Vagina (tissue), 2 donors: ENCODE results near the gene CRYAA. TPM values are rescaled to one million over a fixed set of nuclear protein-coding genes. Genes with fewer than 3 reads are reported as not detected.
"Not testable (repeated sequence)": the region's sequence is repeated elsewhere in the genome, so short reads cannot be mapped to it uniquely, and the experiment has no call there.

Source experiments
- DNase-seq, 2 donors: peaks; one replicate each; pipeline ENCODE4 v3.0.0-alpha.2; 2017; ENCODE audit errors: extremely low spot score in 2 of 2
- H3K27ac ChIP-seq: fragments of 200-600 bp; sonication (generic); one replicate; pipeline ENCODE4 v1.5.1; 2019
- H3K27me3 ChIP-seq: fragments of 200-600 bp; sonication (generic); one replicate; pipeline ENCODE4 v1.5.1; 2019
- H3K36me3 ChIP-seq, 2 donors: fragments of 200-600 bp; sonication (generic); one replicate each; pipeline ENCODE4 v1.5.1; 2017 to 2019
- H3K4me1 ChIP-seq: fragments of 200-600 bp; sonication (generic); one replicate; pipeline ENCODE4 v1.5.1; 2019
- H3K4me3 ChIP-seq, 2 donors: fragments of 200-600 bp; sonication (generic); 1 replicate in 1 of 2; 2 replicates in 1 of 2; pipeline ENCODE4 v1.5.1; 2016 to 2019
- H3K9me3 ChIP-seq: fragments of 200-600 bp; sonication (generic); one replicate; pipeline ENCODE4 v1.5.1; 2019
- intact Hi-C: fragments of 100-400 bp; cut with DNase I; formaldehyde crosslinking; loops from one replicate; pipeline ENCODE4 v1.15.1; 2023
- total RNA-seq: library from RNA; depleted of rRNA; stranded (reverse); fragments of >200 nt; gene quantifications from one replicate; pipeline ENCODE4 v1.2.3, GENCODE V29; 2016

CRYAA gene
- total RNA-seq, 1 donor from 2014 or later = not detected

DNA sequence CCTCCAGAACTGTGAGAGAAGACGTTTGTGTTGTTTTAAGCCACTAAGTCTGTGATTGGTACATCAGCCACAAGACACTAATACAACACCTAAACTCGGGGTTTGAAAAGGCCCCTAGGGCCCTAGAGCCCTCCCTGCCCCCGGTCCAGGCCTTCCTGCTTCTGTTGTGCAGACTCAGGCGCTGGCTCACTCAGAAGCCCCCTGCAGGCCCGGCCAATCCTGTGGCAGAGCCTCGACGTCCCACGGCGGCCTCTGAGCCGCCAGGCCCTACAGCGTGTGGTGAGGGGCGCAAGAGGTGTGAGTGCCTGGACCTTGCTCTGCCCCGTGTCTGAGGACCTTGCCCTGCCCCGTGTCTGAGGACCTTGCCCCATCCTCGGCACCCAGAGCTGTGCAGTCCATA is 3.1 kb upstream of the CRYAA start:
- H3K27ac ChIP-seq, H3K36me3 ChIP-seq, H3K4me3 ChIP-seq, DNase-seq, H3K4me1 ChIP-seq, H3K27me3 ChIP-seq, intact Hi-C loops, H3K9me3 ChIP-seq: not testable (repeated sequence)

DNA sequence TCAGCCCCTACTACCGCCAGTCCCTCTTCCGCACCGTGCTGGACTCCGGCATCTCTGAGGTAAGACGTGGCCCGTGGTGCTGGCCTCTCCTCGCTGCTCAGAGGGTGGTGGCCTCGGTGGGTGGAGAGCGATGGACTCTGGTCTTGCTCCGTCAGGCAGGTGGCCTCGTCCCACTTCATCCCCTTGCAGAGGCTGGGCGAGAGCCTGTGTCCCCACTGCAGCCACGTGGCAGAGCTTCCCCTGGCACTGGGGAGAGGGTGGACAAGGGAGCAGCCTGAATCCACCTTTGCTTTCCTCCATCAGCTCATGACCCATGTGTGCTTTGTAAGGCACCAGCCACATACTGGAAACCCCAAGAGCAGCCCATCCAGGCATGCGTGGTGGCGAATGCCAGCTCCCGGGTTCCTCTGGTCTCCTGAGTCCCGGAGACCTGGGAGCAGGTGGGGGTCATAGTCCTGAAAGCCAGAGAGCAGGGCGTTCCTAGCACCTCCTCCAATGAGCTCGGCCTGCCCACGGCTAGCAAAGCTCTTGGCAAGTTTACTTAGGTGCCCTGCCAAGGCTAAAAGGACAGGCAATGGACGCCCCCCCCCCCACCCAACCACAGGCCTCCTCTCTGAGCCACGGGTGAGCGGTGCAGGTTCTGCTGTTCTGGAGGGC is 550 bp downstream of the CRYAA start:
- H3K9me3 ChIP-seq, H3K27ac ChIP-seq, intact Hi-C loops, H3K4me3 ChIP-seq, DNase-seq, H3K36me3 ChIP-seq, H3K4me1 ChIP-seq, H3K27me3 ChIP-seq: not testable (repeated sequence)

DNA sequence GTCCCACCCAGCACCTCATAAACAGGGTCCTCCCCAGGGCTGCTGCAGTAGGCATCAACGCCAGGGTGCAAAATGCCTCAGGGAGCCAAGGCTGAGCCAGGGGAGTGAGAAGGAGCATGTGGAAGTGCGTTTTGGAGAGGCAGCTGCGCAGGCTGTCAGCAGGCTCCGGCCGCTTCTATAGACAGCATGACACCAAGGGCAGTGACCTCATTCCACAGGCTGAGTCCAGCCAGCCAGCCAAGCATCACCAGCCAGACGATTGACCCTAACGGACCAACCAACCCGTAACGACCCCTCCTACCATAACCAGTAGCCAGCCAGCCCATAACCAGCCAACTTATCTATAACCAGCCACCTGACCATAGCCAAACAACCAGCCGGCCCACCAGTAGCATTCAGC is 1.1 kb downstream of the CRYAA start:
- H3K4me1 ChIP-seq, H3K9me3 ChIP-seq, H3K27ac ChIP-seq, intact Hi-C loops, H3K36me3 ChIP-seq, DNase-seq, H3K27me3 ChIP-seq, H3K4me3 ChIP-seq: not testable (repeated sequence)

DNA sequence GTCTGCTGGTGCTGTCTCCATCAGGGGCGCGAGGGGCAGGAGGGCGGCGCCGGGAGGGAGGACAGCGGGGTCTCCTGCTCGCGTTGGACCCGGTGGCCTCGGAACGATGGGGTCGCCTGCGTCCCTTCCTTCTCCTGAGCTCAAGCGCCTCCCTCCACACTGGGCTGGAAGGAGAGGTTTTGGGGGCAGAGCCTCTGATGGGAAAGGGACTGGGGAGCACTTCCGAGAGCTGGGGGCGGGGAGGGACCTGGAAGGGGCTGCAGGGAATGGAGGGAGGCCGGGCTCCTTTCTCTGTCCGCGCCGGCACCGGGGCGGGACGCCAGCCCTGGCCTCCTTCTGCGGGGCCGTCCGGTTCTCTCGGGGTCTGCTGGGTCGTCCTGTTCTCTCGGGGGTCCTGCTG is 4.0 kb downstream of the CRYAA start:
- H3K27me3 ChIP-seq, H3K4me3 ChIP-seq, H3K4me1 ChIP-seq, H3K27ac ChIP-seq, intact Hi-C loops, DNase-seq, H3K9me3 ChIP-seq, H3K36me3 ChIP-seq: not testable (repeated sequence)

DNA sequence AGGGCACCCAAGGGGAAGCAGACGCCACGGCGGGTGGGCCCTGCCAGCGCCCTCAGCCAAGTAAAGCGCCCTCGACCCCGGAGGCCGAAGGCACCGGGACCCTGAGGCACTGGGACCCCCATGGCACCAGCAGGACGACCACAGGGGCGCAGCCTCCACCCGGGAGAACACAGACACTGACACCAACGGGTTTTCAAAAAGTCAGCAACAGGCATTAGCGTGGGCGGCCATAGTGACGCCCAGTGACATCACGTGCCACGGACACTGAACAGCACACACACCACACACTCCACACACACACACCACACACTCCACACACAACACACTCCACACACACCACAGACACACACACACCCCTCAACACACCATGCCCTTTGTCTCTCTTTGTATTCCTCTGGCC is 4.6 kb downstream of the CRYAA start:
- H3K9me3 ChIP-seq, H3K4me3 ChIP-seq, intact Hi-C loops, H3K36me3 ChIP-seq, H3K27me3 ChIP-seq, H3K4me1 ChIP-seq, H3K27ac ChIP-seq, DNase-seq: not testable (repeated sequence)

DNA sequence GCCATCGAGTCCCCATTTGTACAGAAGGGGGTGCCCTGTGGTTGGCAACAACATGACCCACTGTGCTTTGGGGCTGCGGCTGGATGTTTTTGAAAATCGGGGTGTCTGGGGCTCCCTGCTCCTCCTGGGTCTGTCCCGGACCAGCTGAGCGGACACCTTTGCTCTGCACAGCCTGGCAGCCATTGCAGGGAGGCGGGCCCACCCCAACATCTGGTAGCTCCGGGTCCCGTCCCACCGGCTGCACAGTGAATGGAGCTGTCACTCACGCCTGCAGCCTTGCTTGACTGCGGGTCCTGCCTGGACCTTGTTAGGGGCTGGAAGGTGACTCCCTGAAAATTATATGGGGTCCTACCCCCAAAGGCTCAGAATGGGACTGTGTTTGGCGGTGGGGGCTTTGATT is 5.1 kb downstream of the CRYAA start:
- H3K27ac ChIP-seq, H3K4me1 ChIP-seq, H3K9me3 ChIP-seq, DNase-seq, H3K4me3 ChIP-seq, intact Hi-C loops, H3K27me3 ChIP-seq, H3K36me3 ChIP-seq: not testable (repeated sequence)

DNA sequence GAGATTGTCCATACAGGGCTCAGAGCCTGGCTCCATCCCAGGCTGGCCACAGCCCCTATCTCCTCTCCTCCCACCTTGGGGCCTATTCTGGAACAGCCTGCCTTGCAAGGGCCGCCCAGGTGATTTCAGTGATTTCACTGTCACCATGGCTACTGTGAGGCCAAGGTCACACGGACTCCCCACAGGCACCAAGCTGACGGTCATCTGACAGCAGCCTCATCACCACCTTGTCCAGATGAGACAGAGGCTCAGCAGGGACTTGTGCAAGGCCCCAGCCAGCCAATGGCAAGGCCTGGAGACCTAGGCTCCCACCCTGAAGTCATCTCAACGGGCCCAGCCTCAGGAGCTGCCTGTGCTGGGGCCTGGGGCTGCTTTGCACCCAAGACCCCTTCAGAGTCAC is 6.2 kb downstream of the CRYAA start:
- DNase-seq, H3K27me3 ChIP-seq, H3K27ac ChIP-seq, H3K36me3 ChIP-seq, H3K4me3 ChIP-seq, intact Hi-C loops, H3K4me1 ChIP-seq, H3K9me3 ChIP-seq: not testable (repeated sequence)

DNA sequence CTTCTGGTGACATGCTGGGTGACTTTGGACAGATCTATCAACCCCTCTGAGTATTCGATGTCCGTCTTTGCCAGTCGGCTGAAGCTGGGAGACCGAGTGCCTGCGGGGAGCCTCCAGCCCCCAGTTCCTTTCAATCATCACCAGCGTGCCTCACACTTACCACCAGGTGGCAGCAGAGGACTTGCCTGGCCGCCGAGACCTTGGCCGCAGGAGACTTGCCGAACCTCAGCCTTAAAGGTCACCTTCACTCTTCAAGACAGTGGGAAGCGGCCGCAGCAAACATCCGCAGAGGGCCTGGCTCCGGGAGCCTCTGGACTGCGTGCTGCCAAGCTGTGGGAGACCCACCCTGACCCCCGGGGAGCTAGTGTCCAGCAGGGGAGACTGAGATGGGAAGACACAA is 7.8 kb downstream of the CRYAA start:
- H3K4me1 ChIP-seq, H3K36me3 ChIP-seq, H3K9me3 ChIP-seq, H3K27ac ChIP-seq, DNase-seq, H3K4me3 ChIP-seq, H3K27me3 ChIP-seq, intact Hi-C loops: not testable (repeated sequence)

DNA sequence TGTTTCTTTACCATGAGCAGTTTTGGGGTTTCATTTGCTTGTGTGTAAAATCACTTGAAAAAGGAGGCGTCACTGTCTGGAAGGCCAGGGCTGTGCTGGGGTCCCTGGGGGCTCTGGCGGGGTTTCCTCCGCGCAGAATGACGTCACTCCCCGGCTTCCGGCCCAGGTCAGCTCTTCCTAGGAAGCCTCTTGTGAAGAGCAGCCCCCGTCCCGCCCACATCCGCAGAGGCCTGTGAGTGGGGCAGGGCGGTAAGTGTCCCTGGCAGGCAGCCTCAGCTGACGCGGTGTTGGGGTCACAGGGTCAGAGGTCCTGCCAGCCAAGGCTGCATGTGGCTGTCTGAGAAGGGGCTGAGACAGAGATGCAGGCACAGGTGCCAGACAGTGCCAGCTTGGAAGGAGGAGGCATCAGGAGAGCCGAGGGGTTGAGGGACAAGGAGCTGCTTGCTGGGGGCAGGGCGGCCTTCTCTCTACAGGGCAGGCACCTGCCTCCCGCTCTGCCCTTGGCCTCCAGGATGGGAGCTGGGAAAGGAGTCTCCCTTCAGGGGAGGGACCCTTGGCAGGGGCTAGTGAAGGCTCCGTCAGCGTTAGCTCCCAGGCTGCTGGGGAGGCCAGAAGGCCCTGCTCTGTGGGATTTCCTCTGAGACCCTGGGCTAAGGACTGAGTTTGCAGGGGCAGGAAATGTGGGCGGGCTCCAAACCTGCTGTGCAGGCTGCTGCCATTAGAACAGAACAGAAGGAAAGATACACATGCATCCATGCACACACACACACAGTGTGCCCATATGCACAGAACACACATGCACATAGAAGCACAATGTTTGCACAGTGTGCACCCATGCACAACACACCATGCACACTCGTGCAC is 8.5 kb downstream of the CRYAA start:
- DNase-seq, H3K9me3 ChIP-seq, H3K27me3 ChIP-seq, H3K4me1 ChIP-seq, H3K4me3 ChIP-seq, H3K36me3 ChIP-seq, H3K27ac ChIP-seq, intact Hi-C loops: not testable (repeated sequence)

DNA sequence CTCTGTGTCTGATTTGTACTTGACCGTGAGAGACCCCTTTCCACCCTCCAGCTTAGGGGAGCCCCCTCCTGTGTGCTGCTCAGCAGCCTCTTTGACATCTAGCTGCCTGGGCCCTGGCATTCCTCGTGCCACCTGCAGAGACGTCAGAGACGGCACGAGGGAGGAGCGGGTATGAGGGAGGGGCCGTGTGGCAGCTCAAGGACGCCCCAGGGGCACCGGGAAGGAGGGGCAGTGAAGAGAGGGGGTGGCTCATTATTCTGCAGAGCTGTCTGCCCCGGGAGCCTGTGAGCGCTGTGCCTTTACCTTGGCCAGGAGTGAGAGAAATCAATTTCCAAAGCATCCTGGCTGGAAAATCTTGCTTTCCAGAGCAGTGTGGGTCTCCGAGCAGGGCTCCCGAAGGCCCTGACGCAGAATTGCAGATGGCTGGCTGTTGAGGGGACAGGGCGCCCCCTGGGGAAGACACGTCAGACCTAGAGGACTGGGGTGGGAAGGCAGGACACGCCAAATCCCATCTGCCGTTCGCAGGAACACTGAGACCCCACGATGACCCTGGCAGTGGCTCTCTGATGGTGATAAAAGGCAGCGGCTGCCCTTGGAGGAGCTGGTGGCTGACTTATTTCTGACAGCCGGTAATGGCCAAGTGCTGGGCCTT is 9.5 kb downstream of the CRYAA start:
- H3K27ac ChIP-seq, DNase-seq, intact Hi-C loops, H3K27me3 ChIP-seq, H3K9me3 ChIP-seq, H3K36me3 ChIP-seq, H3K4me1 ChIP-seq, H3K4me3 ChIP-seq: not testable (repeated sequence)

DNA sequence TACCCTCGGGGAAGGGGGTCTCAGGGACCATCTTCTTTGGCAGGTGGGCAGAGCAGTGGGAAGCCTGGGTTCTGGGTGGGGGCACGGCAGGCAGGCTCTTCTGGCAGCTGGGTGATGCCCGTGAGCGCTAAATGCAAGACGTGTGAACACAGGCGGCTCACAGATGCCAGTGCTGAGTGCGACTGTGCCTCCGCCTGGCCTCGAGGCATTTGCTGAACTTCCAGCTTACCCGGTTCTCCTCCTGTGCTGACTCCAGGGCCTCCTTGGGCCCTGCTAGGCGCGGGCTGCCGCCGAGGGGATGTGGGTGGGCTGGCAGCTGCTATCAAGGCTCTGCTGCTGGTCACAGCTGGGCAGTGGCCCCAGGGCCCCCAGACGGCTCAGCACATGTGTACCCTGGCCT is 12.2 kb downstream of the CRYAA start:
- H3K4me1 ChIP-seq, H3K4me3 ChIP-seq, intact Hi-C loops, H3K27me3 ChIP-seq, H3K36me3 ChIP-seq, H3K27ac ChIP-seq, DNase-seq, H3K9me3 ChIP-seq: not testable (repeated sequence)

DNA sequence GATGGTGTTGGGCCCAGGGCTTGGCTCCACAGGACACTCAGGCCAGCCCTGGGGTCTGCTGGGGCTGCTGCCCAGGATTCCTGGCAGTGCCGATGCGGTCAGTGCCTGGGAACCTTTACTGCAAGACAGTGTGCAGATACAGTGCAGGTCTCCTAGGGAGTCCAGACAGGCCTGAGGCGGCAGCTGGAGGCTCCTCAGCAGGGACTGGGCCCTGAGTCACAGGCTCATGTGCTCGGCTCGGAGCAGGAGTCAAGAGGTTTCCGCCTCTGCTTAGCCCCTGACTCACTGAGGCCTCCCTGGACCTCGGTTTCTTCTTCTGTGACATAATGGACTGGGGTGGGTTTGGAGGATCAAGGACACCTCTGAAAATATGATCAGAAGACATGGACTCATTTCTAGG is 18.5 kb downstream of the CRYAA start:
- H3K27me3 ChIP-seq, H3K9me3 ChIP-seq, H3K27ac ChIP-seq, H3K36me3 ChIP-seq, H3K4me3 ChIP-seq, intact Hi-C loops, DNase-seq: not testable (repeated sequence)
- peaks cover 11% of the 10 kb centered on the region for H3K4me1 ChIP-seq
